Mesothelial cell of epicardium (in vitro differentiated cells): ENCODE results near the gene CD36. TPM values are rescaled to one million over a fixed set of nuclear protein-coding genes. Genes with fewer than 3 reads are reported as not detected.

Experiments used
- DNase-seq, 2 experiments: peaks; one replicate each; pipeline ENCODE4 v3.0.0; 2021; ENCODE audit warnings: low spot score in 2 of 2; ENCODE audit not compliant: unreplicated experiment in 2 of 2
- H3K27ac Mint-ChIP-seq: 2 replicates; pipeline ENCODE4 v1.8.0; 2021; ENCODE audit warnings: mixed read lengths
- H3K27me3 Mint-ChIP-seq: 2 replicates; pipeline ENCODE4 v1.8.0; 2021; ENCODE audit warnings: low read depth, mixed read lengths
- H3K36me3 Mint-ChIP-seq: 2 replicates; pipeline ENCODE4 v1.8.0; 2021; ENCODE audit warnings: mixed read lengths
- H3K4me1 Mint-ChIP-seq: 2 replicates; pipeline ENCODE4 v1.8.0; 2021; ENCODE audit warnings: mixed read lengths
- H3K4me3 Mint-ChIP-seq: 2 replicates; pipeline ENCODE4 v1.8.0; 2021; ENCODE audit warnings: mild to moderate bottlenecking, moderate library complexity, mixed read lengths
- H3K9me3 Mint-ChIP-seq: 2 replicates; pipeline ENCODE4 v1.8.0; 2021; ENCODE audit warnings: mixed read lengths
- total RNA-seq: library from RNA; stranded (reverse); gene quantifications from 3 replicates; pipeline ENCODE4 v1.2.1, GENCODE V29; 2021
- TF ChIP-seq, protein P1 (sequence below): fragments of 200-600 bp; sonication (generic); IDR thresholded peaks from one replicate; pipeline ENCODE4 v1.5.0; 2021; ENCODE audit warnings: antibody characterized with exemption; ENCODE audit not compliant: unreplicated experiment

CD36 gene
- total RNA-seq, 1 donor from 2014 or later = 0.34 TPM

DNA sequence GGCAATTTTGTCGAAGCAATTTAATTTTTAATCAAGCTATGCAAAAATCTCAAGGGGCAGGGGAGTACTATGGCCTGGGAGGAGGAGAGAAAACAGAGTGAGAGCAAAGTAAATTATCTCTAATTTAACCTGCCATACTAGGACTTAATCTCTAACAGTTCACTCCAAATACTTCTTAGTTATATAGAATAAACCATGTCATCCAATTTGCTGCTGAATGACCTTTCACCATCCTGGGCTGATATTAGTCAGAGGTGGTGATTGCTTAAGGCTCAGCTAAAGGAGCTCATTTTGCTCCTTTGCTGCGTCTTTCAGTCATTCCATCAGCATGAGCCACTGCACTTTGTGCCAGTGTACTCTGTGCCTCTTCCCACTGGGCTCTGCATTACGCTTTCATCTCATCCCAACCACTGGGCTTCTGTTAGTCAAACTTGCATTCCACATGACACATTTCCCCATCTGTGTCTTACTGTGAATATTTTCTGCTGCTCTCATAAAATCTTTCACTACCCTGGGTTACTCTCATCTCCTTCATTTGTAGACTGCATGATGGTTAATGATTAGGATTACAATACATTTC, 84.3 kb downstream of the CD36 start:
- no peak for DNase-seq
- Mint-ChIP-seq H3K36me3 (no peaks in the 10 kb centered on the region), H3K4me1 (peaks cover 35% of the 10 kb centered on the region), H3K9me3 (no peaks in the 10 kb centered on the region), H3K4me3 (no peak overlapping the region), H3K27me3 (no peaks in the 10 kb centered on the region), H3K27ac (peak overlapping the region; percentile 10)
- TF ChIP-seq, protein P1, sequence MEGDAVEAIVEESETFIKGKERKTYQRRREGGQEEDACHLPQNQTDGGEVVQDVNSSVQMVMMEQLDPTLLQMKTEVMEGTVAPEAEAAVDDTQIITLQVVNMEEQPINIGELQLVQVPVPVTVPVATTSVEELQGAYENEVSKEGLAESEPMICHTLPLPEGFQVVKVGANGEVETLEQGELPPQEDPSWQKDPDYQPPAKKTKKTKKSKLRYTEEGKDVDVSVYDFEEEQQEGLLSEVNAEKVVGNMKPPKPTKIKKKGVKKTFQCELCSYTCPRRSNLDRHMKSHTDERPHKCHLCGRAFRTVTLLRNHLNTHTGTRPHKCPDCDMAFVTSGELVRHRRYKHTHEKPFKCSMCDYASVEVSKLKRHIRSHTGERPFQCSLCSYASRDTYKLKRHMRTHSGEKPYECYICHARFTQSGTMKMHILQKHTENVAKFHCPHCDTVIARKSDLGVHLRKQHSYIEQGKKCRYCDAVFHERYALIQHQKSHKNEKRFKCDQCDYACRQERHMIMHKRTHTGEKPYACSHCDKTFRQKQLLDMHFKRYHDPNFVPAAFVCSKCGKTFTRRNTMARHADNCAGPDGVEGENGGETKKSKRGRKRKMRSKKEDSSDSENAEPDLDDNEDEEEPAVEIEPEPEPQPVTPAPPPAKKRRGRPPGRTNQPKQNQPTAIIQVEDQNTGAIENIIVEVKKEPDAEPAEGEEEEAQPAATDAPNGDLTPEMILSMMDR = no peak

DNA sequence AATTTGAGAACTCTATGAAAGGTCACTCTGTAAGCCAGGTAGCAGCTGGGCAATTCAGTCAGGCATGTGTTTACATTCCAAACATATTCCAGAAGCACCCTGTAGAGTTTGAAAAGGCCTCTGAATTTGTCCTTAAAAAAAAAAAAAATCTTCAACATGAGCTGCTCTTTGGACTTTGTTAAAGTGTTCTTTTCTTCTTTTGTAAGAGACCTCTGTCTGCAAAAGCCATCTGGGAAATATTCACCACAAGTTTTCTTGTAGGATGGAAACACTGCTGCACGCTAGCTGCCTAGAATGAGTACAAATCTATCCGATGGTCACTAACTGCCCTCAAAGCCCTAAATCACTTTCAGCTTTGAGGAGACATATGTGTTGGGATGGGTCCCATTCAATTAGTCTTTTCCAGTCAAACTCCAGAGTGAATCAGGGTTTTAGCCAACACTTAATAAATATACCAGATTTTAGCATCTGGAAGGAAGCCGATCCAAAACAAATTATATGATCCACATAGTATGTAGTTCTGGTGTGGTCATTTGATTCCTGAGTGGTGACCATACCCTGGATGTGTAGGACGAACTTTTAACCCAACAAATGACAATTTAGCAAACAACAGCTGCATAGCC, 85.9 kb downstream of the CD36 start:
- no peak overlapping the region for H3K27ac Mint-ChIP-seq
- TF ChIP-seq, protein P1 = no peak
- H3K4me1 Mint-ChIP-seq = peaks cover 35% of the 10 kb centered on the region
- no peak overlapping the region for H3K4me3 Mint-ChIP-seq
- H3K27me3 Mint-ChIP-seq = no peaks in the 10 kb centered on the region
- H3K9me3 Mint-ChIP-seq = no peaks in the 10 kb centered on the region
- no peak for DNase-seq
- H3K36me3 Mint-ChIP-seq = no peaks in the 10 kb centered on the region

GRCh38 chr7:80725181-80725611, 86.8 kb downstream of the CD36 start:
- H3K27me3 Mint-ChIP-seq = no peaks in the 10 kb centered on the region
- no peaks in the 10 kb centered on the region for H3K36me3 Mint-ChIP-seq
- H3K27ac Mint-ChIP-seq = no peak overlapping the region
- DNase-seq = no peak
- TF ChIP-seq, protein P1 = no peak
- peaks cover 37% of the 10 kb centered on the region for H3K4me1 Mint-ChIP-seq
- no peak overlapping the region for H3K4me3 Mint-ChIP-seq
- no peaks in the 10 kb centered on the region for H3K9me3 Mint-ChIP-seq

Other genes with a start within 250 kb of the CD36 start
- not detected in 3 replicates for gene GNAT3, start 126.6 kb upstream of the CD36 start, total RNA-seq